CD4-positive, alpha-beta T cell treated with Interleukin-21 for 1 hour (primary cell): Measurements from ENCODE around the gene GBF1.

Experiments
- DNase-seq: peaks from one replicate; pipeline ENCODE4 v3.0.0-alpha.2; 2020

Gene GBF1

DNA sequence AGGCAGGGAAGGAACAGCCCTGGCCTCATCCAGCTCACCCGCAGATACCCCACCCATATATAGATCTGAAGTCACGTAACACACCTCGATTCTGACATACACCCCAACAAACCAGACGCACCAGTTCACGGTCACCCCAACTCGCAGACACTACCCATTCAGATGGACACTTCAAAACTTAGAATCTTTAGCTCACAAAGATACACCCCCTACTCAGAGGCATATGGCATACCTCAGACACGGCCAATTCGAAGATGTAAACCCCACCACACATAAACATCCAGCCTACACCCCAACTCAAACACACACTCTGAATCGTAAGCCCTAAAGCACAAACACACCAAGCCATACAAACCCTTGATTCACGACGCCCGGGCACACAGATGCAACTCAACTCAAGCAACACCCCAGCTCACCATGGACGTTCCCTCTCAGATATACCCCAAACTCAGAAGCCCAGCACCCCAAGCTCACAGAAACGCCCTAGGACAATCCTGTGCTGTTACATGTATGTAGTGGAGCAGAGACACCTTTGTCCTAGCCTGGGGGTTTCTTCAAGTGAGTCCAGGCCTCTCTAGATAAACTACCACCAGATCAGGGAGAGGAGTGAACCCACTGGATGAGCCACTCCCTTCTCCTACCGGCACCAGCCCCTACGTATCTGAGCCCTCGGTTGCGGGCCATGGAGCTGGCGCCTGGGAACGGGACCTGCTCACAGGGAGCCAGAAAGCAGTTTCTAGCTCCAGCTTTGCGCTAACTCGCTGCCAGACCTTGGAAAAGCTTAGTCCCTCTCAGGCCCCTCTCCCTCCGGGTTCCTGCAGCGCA, 164.5 kb downstream of the GBF1 start:
- DNase-seq = no peak

DNA sequence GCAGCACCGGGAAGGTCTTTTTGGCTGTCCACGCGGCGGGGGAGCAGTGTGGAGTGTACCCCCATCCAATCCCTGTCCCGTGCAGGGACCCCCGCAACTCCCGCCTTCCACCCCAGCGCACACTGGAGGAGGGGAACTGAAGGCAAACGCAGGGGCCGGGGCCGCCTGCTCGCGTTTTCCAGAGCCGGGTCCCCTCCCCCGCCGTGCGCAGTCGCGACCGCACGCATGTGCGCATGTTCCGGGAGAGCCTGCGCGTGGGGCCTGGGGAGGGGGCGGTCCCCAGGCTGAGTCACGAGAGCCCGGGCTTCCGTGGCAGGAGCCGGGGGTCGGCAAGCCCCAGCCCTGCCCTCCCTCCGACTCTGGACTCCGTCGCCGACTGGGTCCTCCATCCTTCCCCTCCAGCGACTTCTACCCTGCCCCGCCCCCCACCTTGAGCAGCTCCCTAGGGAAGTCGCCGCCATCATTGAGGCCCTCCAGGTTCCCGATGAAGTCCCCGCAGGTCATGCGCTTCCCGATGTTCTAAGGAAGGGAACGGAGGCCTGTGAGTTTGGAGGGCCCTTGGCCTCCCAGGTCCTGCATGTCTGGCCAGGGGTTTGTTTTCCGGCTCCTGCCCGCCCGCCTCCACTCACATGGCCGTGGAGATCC, 165.2 kb downstream of the GBF1 start:
- DNase-seq = peak; percentile 52

DNA sequence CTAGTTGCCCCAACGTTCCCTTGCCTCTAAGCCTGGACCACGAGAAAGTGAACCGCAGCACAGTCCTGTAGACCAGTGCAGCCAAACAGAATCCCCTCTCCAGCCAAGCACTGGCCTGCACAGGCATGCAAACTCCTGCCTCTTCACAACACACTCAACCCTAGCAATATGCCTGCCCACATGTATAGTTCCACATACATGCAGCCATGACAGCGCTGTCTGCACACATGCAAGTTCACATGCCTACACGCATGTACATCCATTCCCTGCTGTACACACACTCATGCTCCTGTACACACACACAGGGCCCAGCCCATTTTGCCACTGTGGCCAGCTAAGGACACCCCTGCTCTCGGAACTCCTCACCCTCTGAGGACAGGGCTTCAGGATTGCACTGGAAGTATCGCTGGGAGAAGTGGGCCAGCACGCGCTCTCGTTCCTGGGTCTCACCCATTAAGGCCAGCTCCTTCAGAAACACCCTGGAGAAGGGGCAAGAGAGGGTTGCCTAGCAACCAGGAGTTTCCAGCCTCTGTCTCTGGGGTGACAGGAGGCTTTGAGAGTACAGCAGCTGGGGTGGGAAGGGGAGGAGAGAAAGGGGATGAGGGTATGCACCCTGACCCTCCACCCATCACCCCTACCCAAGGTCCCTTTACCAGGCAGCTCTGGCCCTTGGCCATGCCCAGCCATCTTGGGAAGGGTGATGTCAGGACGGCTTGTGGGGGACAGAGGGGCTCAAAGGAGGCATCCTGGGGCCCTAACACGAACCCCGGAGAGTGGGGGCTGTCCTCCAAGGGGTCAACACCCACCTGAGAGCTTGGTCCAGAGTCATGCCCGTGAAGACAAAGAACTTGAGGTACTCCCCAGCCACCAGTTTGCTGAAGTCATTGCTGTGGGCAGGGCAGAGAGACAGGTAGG, 166.3 kb downstream of the GBF1 start:
- no peak for DNase-seq

DNA sequence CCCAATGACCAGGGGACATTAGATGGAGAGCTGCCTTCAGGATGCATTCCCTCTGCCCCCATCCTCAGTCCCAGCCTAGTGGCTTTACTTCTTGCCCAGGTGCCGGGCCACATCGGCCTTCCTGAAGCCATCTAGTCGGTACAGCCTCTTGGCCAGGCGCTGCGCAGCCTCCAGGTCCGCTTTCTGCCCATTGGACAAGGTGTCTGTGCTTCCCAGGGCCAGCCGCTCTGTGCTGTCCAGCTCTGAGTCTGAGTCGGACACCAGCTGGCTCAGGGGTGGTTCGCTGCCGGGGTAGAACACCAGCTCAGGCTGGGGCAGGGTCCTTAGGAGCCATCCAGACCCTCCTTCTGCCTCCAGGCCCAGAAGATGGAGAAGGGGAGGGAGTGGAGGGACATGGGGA, 167.0 kb downstream of the GBF1 start:
- DNase-seq = no peak

DNA sequence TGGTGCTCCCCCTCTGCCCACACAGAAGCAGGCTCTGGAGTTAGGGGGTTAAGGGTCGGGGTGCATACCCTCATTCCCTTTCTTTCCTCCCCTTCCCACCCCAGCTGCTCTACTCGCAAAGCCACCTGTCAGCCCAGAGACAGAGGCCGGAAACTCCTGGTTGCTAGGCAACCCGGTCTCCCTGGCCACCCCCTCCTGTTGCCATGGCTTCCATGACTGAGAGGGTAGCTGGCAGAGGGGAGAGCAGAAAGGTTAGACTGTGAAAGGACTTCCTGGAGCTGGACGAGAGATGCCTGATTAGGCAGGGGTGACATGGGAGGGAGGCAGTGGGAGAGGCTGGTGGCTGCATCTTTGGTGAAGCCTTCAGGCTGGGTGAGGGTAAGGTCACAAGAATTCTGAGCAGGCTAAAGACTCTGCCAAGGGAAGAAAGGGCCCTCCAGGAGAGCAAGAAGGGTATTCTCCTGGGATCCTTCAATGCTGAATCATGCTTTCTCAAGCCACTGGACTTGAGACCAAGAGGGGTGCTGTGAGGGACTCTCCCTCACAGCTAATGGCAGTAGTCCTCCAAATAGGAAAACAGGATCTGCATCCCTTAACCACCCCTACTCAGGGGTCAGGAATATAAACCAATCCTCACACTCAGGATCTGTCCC, 167.8 kb downstream of the GBF1 start:
- peak; percentile 66 for DNase-seq

DNA sequence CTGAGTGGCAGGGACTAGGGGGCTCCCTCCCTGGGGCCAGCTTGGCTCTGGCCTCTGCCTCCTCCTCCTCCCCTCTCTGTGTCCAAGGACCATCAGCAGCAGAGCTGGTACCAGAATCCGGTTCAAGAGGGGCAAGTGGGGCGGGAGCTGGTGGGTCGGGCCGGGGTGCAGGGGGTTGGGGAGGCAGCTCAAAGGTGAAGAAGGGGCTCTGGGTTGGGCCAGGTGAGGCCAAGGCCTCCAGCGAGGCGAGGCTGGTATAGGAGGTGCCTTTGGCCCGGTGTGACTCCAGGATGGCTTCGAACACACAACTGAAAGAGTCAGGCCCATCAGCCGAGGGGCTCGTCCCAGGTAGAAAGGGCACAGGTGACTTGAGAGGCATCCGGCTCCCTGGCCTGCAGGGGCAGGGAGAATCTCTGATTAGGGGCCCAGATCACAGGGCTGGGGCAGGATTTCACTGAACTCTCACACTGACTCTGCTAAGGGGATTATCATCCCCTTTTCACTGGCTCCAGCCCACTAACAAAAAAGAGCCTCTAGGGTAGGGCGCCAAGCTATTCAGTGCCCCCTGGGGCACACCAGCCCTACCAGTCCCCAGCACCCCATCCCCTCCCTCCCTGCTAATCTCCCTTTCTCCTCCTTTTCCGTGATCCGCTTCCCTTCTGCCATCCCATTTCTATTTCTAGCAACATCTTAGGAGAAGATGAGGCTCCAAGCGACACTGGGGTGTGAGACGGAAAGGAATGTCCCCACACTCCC, 168.7 kb downstream of the GBF1 start:
- no peak for DNase-seq

DNA sequence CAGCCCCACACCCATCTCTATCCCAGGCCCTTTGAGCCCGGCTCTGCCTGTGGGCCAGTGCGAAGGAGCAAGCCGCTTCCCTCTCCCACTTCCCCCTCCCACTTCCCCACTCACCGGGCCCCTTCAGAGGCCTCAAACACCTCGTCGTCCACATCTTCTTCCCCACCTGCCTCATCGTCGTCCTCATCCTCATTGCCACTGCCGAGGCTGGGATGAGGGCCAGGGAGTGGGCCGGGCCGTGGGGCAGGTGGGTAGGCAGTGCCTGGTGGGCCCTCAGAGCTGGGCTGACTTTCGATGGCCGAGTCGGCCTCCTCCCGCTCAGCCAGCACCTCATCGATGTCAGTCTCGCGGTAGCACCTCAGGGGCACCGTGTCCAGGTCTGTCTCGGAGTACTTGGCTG, 169.4 kb downstream of the GBF1 start:
- DNase-seq = no peak

DNA sequence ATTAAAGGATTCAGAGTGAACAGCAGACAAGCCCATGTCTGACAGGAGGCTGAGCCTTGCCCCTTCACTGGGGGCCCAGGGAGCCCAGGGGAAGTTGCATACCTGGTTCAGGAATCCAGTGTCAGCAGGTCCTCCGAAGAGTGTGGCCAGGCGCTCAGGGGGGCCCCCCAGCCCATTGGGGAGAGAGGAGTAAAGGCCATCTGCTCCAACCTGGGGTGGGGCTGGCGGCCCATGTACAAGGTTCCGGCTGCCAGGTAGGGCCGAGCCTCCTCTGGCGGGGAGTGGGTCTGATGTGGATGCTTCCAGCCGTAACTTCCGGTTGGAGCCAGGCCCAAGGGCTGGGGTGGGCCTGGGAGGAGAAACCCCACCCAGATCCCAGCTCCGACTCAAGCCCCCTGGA, 171.0 kb downstream of the GBF1 start:
- DNase-seq = no peak

DNA sequence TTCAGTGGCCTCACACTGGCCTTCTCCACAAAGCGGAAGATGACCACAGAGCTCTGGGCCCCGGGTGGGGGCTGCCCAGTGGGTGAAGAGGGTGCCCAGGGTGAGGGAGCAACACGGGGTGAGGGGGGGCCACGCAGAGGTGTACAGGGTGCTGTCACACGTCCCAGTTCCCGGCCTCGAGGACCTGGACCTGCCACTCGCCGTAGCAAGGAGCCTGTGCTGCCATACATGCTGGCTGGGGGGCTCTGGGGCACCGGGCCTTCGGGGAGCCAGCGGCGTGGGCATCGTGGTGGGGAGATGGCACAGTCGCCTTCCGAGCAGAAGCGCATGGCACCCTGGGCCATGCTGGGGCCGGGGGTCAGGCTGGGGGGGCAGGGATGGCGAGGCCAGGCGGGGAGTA, 171.4 kb downstream of the GBF1 start:
- no peak for DNase-seq

DNA sequence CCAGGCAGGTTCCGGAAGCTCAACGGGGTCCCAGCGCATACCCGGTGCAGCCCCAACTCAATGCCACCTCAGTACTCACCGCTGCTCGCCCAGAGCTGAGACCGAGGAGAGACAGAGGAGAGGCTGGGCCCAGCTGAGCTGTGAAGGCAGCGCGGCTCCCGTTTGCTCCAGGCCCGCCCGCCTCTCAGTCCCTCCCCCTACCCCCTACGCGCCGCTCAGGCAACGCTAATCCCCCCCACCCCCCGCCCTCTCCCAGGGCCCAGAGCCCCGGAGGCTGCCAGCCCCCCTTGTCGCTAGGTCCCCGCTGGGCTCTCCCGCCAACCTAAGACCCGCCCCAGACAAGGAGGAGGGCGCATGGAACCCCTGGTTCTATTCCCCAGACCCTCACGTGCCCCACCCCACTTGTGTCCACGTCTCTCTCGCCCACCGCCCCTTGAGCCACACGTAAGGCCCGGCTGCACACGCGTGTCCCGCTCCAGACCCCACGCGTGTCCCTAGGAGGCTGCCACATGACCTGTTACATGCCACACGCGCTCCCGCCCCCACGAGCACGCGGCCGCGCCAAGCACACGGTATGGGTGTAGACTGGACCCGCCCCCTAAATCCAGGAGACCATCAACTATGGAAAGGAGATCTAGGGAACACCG, 173.4 kb downstream of the GBF1 start, which contains the start of gene PSD:
TSS of gene PSD (minus strand) at position 164 of the 647 bp plus-strand sequence. CDS start 1,747 bp downstream, outside the sequence.
- DNase-seq = no peak

DNA sequence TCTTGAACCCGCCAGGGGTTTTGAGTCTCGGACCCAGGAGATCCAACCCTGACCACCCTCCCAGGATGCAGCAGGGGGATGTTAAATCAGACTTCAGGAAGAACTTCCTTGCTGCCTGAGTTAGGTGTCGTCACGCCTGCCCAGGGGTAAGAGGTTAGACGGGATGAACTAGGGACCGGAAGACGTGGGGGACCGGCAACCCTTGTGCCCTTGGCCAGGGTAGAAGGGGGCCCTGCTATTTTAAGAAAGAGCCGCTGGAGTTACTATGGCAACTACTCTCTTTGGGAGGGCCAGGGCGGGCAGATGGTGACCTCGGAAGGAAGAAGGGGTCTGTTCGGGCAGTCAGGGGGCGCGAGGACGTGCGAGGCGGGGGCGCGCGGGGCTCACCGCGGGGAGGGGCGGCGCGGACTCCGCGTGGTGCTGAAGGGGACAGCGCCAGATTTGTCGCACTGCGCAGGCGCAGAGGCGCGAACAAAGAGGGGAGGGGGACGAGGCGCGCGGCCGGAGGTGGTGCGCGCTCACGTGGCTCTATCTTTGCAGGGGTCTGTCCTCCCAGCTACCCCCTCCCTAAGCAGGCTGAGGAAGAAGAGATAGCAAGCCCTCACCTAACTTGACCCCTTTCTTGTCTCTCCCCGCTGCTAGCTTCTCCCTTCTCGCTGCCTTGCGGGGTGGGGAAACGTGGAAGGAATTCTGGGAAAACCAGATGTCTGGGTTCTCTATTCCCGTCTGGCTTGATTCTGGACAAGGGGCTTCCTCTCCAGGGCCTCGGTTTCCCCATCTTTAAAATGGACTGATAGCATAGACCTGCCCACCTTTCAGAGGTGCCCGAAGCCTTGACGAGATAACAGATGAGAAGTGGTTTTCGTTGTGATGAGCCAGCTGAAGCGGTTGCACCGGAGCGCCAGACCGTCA, 174.2 kb downstream of the GBF1 start:
- peak; percentile 71 for DNase-seq

DNA sequence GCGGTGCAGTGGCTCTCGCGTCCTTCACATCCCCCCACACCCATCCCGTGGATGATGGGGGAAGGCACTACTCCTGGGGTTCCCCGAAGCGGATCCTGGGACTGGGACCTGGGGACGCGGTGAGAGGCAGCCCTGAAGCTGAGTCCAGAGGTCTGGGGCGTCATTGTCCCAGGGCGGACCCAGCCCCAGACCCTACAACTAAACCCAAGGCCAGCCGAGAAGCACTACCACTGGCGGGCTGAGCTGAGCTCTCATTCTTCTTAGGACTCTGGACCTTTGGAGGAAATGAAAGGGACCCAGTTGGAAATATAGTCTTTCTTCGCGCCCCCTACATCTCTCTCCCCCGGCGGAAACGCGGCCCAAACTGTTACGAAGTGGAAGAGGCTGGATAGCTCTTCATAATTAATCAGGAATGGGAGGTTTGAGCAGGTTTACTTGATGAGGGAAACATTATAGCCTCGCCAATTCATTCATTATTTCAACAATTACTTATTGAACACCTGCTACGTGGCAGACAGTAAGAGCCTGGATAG, 174.9 kb downstream of the GBF1 start:
- DNase-seq = no peak

DNA sequence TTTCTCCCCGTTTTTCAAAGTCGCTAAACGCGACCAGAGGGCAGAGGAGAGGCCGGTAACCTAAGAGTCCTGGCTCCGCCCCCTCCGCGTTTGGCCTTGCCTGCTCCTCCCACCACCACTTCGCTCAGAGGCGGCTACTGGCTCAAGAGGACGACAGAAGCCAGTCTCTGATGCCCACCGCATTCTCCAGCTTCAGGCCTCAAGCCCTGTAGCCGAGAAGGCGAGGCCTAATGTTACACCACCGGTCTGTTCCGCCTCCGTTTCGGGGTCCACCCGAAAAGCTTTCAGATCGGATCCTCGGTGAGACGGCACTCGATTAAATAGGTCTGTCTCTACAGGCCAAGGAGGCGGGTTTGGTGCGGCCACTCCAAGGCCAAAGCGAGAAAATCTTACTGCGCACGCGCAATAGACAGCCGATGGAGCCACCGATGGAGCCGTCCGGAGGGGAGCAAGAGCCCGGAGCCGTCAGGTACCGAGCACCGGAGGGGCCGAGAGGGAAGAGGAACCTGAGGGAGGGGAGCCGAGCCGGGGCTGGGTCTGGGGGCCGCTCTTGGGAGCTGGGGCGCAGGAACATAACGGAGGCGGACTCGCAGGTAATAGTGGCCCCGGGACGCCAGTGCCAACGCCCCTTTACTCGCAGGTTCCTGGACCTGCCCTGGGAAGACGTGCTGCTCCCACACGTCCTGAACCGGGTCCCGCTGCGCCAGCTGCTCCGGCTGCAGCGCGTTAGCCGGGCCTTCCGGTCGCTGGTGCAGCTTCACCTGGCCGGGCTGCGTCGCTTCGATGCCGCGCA, 175.6 kb downstream of the GBF1 start, which contains the start of gene FBXL15:
TSS of gene FBXL15 (plus strand) at position 123 of the 793 bp plus-strand sequence. CDS start at position 417, 294 bp downstream.
- DNase-seq = peak; percentile 97

DNA sequence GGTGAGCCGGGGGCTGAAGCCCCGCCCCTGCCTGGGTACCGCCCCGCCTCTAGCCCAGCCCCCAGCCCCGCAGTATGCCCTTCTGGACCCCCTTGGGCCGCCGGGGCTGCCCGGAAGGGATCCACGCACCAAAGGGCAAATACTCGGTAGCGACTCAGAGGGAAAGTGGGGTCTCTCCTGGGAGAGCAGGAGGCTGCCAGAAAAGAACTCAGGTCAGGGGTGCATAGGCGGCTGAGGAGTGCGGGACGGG, 176.1 kb downstream of the GBF1 start:
- no peak for DNase-seq

DNA sequence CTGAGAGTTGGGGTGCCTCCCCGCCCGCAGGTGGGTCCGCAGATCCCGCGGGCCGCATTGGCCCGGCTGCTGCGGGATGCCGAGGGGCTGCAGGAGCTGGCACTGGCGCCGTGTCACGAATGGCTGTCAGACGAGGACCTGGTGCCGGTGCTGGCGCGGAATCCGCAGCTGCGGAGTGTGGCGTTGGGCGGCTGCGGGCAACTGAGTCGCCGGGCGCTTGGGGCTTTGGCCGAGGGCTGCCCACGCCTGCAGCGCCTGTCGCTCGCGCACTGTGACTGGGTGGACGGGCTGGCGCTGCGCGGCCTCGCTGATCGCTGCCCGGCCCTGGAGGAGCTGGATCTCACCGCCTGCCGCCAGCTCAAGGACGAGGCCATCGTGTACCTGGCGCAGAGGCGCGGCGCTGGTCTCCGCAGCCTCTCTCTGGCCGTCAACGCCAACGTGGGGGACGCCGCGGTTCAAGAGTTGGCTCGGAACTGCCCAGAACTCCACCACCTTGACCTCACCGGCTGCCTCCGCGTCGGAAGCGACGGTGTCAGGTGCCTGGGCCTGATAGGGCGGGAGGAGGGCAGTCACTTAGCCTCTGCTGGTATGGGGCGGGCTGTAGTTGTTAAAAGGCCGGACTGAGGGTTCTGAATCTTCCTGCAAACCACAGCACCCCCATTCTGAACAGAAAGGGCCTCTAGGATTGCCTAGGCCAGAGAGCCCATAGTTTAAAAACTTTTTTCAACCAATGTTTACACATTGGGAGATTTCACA, 176.6 kb downstream of the GBF1 start:
- peak; percentile 25 for DNase-seq

DNA sequence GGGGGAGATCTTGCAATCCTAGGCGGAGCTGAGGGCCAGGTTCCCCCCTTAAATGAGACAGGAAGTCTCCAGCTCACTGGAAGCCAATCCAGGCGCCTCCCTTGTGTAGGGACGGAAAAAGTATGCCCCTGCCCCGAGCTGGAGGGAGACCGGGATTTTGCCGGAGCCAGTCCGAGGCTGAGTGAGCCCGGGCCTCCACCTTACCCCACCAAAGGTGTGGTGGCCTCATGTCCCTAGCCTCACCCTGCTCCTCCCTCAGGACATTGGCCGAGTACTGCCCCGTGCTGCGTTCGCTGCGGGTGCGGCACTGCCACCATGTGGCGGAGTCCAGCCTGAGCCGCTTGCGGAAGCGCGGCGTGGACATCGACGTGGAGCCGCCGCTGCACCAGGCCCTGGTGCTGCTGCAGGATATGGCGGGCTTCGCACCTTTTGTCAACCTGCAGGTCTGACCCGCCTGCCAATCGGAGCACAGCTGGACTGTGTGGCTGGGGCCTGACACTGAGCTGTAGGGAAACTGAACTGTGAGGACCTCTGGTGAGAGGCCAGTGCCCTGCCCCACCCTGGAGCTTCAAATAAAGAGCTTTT, 177.3 kb downstream of the GBF1 start:
- peak; percentile 58 for DNase-seq

DNA sequence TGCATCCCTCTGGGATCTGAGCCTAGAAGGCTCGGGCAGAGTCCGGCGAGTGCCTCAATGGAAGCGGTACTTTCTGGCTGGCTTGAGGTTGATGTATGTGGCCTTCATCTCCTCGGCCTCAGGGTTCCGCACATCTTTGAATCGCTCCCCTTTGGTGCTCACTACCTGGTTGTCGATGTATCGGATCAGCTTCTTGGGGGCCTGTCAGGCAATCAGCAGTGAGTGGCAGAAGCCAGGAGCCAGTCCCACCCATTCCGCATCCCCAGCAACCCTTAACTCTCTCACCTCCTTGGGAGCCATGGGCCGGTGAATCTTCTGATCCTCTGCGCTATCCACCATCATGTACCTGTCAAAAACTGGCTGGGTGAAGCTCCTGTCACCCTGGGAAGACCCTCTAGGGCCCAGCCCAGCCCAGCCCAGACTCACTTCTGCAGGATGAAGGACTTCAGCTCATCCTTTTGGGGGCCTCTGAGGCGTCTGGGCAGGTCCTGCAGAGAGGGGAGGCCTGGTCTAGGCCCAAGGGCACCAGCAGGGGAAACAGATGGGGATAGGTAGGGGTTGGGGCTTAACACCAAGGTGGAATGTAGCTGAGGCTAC, 178.1 kb downstream of the GBF1 start:
- no peak for DNase-seq

DNA sequence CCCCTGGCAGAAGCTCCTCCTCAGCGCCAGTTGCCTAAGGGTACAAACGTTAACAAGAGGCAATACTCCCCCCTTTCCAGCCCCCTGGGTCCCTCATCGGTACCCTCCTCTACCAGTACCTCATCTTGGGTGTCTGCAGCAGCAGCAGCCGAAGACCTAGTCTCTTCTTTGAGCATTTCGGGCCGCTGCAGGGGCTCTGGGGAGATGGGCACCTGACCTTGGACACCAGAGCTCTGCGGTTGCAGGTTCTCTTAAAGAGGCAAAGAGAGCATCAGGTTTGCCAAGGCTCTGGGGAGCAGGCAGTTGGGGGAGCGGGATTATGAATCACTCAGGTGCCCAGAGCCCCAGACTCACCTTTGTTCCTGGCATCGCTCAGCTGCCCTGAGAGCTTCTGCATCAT, 178.8 kb downstream of the GBF1 start:
- no peak for DNase-seq
